HEK293T (cell line): Measurements from ENCODE around the gene NFATC1.

Experiments used
- CTCF ChIA-PET: fragments of 350-600 bp; formaldehyde crosslinking; extraction: SDS; loops from one replicate; lab custom pipeline; 2021; ENCODE audit warnings: antibody characterized with exemption, inconsistent platforms; lab: Yijun Ruan, JAX
- POLR2A ChIA-PET: fragments of 350-600 bp; formaldehyde crosslinking; extraction: SDS; loops from one replicate; lab custom pipeline; 2020; ENCODE audit warnings: antibody characterized with exemption, inconsistent platforms; lab: Yijun Ruan, JAX
- DNase-seq: peaks from one replicate; pipeline ENCODE4 v3.0.0; 2012; ENCODE audit warnings: mixed read lengths; ENCODE audit errors: extremely low spot score
- ARNT ChIP-seq: fragments of 450-650 bp; IDR thresholded peaks from 2 replicates; pipeline ENCODE4 v1.6.1; 2017; ENCODE audit warnings: mild to moderate bottlenecking
- BHLHE40 ChIP-seq: fragments of 450-650 bp; IDR thresholded peaks from 2 replicates; pipeline ENCODE4 v1.6.1; 2016; ENCODE audit warnings: mild to moderate bottlenecking, moderate library complexity, borderline replicate concordance
- CTBP1 ChIP-seq: fragments of 450-650 bp; IDR thresholded peaks from 2 replicates; pipeline ENCODE4 v1.6.1; 2016; ENCODE audit warnings: borderline replicate concordance
- ELF4 ChIP-seq: fragments of 450-650 bp; IDR thresholded peaks from 2 replicates; pipeline ENCODE4 v1.6.1; 2017; ENCODE audit warnings: antibody characterized with exemption
- FOXA1 ChIP-seq: fragments of 450-650 bp; IDR thresholded peaks from 2 replicates; pipeline ENCODE4 v1.6.1; 2016; ENCODE audit warnings: mild to moderate bottlenecking
- FOXK2 ChIP-seq: fragments of 450-650 bp; IDR thresholded peaks from 2 replicates; pipeline ENCODE4 v1.6.1; 2016; ENCODE audit warnings: mild to moderate bottlenecking
- FOXM1 ChIP-seq: fragments of 450-650 bp; IDR thresholded peaks from 2 replicates; pipeline ENCODE4 v1.6.1; 2017; ENCODE audit warnings: mild to moderate bottlenecking, borderline replicate concordance
- HDGF ChIP-seq: fragments of 450-650 bp; IDR thresholded peaks from 2 replicates; pipeline ENCODE4 v1.6.1; 2017; ENCODE audit warnings: antibody characterized with exemption, borderline replicate concordance
- L3MBTL2 ChIP-seq: fragments of 450-650 bp; conservative IDR thresholded peaks from 2 replicates; pipeline ENCODE4 v1.6.1; 2016; ENCODE audit warnings: mild to moderate bottlenecking
- LEF1 ChIP-seq: fragments of 450-650 bp; IDR thresholded peaks from 2 replicates; pipeline ENCODE4 v1.6.1; 2017; ENCODE audit warnings: mild to moderate bottlenecking, borderline replicate concordance
- NFRKB ChIP-seq: fragments of 450-650 bp; IDR thresholded peaks from 2 replicates; pipeline ENCODE4 v1.6.1; 2016; ENCODE audit warnings: mild to moderate bottlenecking, moderate library complexity
- SP1 ChIP-seq: fragments of 450-650 bp; IDR thresholded peaks from 2 replicates; pipeline ENCODE4 v1.6.1; 2017
- SUZ12 ChIP-seq: fragments of 450-650 bp; IDR thresholded peaks from 2 replicates; pipeline ENCODE4 v1.6.1; 2016; ENCODE audit warnings: mild to moderate bottlenecking
- TARDBP ChIP-seq: fragments of 450-650 bp; IDR thresholded peaks from 2 replicates; pipeline ENCODE4 v1.6.1; 2016
- ZNF384 ChIP-seq: fragments of 450-650 bp; IDR thresholded peaks from 2 replicates; pipeline ENCODE4 v1.6.1; 2016
- TF ChIP-seq, protein P1 (sequence below): fragments of 450-650 bp; IDR thresholded peaks from 2 replicates; pipeline ENCODE4 v1.6.1; 2016

Gene NFATC1

DNA sequence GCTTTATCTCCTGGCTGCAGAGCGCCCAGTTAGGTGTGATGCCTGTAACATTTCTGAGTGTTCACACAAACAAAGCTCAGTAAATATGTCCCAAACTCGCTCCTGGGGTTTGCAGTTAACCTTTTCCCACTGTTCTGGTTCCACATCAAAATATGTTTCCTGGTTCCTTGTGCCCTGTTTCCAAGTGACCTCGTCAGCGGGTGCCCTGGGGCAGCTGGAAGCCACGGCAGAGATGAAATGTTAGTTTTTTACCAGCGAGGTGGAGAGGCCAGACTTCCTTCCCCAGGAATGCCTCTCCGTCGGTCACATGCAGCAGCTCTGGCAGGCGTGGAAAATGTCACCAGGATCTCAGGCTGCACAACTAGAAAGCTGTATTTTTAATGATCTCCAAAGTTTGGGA, 18.2 kb downstream of the NFATC1 start:
- CTCF ChIA-PET, result no interaction called here
- TF ChIP-seq CTBP1 (no peak), SP1 (no peak), ARNT (no peak), SUZ12 (no peak), LEF1 (no peak), ELF4 (no peak), ZNF384 (no peak), L3MBTL2 (no peak), HDGF (no peak), BHLHE40 (no peak)
- TF ChIP-seq, protein P1, sequence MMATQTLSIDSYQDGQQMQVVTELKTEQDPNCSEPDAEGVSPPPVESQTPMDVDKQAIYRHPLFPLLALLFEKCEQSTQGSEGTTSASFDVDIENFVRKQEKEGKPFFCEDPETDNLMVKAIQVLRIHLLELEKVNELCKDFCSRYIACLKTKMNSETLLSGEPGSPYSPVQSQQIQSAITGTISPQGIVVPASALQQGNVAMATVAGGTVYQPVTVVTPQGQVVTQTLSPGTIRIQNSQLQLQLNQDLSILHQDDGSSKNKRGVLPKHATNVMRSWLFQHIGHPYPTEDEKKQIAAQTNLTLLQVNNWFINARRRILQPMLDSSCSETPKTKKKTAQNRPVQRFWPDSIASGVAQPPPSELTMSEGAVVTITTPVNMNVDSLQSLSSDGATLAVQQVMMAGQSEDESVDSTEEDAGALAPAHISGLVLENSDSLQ, result no peak
- DNase-seq, result no peak
- POLR2A ChIA-PET, result no interaction called here

DNA sequence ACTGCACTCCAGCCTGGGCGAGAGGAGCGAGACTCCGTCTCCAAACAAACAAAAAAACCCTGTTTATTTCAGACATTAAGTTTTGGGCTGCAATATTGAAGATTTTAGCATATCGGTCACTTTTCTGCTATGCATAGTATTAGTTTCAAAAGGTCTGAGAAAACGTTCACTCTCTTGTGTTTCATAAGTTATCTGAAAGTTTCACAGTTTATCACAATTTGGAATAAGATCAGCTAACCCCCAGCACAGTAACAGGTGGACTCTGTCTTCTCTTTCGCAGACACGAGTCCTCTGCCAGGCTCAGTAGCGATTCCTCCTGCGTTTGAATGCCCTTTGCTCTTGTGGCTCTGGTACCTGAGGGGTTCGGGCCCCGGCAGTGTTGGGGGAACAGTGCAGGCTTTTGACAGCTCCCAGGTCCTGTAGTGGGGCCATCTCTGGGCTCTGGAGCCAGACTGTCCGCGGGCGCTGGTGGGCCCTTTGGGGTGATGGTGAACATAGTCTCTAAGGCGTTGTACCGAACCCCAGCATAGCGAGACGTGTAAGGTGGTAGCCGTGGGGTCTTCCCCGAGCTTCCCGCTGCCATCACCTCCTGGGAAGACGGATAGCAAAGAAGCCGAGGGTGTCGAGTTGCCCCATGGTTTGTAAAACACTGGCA, 20.4 kb downstream of the NFATC1 start:
- POLR2A ChIA-PET, result no interaction called here
- no peak for DNase-seq
- TF ChIP-seq FOXA1 (no peak), HDGF (no peak), CTBP1 (no peak), BHLHE40 (no peak)
- TF ChIP-seq, protein P1, result no peak
- CTCF ChIA-PET, result no interaction called here

DNA sequence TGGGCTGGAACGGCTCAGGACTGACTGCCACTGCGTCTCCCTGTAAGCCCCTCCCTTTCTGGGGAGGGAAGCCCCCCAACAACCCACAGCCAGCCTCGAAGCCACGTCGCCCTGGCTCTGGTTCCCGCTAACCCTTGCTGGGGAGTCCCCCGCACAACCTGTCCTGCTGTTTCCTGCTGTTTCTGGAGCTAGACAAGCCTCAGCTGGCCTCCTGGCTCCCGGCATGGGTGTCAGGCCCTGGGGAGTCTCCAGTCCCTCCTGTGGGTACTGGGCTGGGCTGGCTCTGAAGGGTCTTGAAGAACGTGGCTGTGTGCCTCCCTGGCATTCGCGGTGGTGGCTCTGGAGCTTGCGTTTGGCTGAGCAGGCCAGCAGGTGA, 20.9 kb downstream of the NFATC1 start:
- POLR2A ChIA-PET, result no interaction called here
- TF ChIP-seq FOXK2 (no peak), CTBP1 (no peak), HDGF (no peak), ARNT (no peak), ELF4 (no peak), FOXM1 (no peak), LEF1 (no peak), SP1 (no peak), L3MBTL2 (no peak), SUZ12 (no peak), TARDBP (no peak), FOXA1 (no peak), NFRKB (no peak), BHLHE40 (no peak), ZNF384 (no peak)
- TF ChIP-seq, protein P1, result no peak
- DNase-seq, result no peak
- CTCF ChIA-PET, result no interaction called here

DNA sequence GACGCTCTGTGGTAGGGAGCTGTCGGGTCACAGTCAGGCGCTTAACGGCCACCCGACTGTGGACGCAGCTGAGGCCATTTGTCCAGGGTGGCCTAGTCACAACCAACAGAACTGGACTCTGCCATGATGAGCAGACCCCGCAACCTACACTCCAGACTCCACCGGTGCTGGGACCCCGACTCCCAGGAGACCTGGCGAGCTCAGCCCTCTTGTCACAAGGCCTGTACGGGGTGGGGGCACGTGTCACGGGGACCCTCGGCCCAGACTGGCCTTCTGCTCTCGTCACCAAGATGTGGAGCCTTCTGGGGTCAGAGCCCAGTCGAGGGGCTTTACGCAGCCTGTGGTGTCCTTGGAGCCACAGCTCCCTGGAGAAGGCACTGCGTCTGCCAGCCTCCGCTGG, 22.5 kb downstream of the NFATC1 start:
- ChIA-PET POLR2A (no interaction called here), CTCF (no interaction called here)
- no peak for DNase-seq
- TF ChIP-seq ZNF384 (no peak), FOXM1 (no peak), FOXA1 (no peak), CTBP1 (no peak), BHLHE40 (no peak), NFRKB (no peak), HDGF (no peak), LEF1 (no peak), ARNT (no peak), L3MBTL2 (no peak), FOXK2 (no peak), ELF4 (no peak), SP1 (no peak), SUZ12 (no peak)
- TF ChIP-seq, protein P1, result no peak

DNA sequence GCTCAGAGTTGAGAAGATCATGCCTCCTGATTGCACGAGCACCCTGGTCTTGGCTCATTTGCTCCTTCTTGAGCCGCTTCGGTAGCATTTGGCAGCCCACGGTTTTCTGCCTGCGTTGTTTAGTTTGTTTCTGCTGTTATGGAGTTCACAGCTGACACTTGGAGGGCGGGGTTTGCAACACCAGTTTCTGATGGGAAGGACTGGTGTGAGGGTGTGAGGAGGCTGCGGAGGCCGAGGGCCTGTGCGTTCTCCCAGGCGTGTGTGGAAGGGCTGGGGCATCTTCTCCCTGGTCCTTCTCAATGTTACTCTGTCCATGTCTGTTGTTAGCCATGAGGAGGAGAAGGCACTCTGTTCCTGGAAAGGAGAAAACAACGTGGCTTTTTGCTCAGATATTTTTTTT, 22.9 kb downstream of the NFATC1 start:
- POLR2A ChIA-PET, result no interaction called here
- no peak for TF ChIP-seq ZNF384
- TF ChIP-seq, protein P1, result no peak
- no peak for TF ChIP-seq BHLHE40
- no peak for TF ChIP-seq FOXA1
- no peak for TF ChIP-seq LEF1
- TF ChIP-seq ARNT, result no peak
- no peak for TF ChIP-seq FOXK2
- TF ChIP-seq L3MBTL2, result no peak
- TF ChIP-seq TARDBP, result no peak
- no peak for TF ChIP-seq SUZ12
- no peak for TF ChIP-seq HDGF
- no peak for TF ChIP-seq NFRKB
- TF ChIP-seq SP1, result no peak
- TF ChIP-seq CTBP1, result no peak
- DNase-seq, result no peak
- CTCF ChIA-PET, result no interaction called here
